ENCODE measurements around the gene TRPV3.

TRPV3 gene

DNA sequence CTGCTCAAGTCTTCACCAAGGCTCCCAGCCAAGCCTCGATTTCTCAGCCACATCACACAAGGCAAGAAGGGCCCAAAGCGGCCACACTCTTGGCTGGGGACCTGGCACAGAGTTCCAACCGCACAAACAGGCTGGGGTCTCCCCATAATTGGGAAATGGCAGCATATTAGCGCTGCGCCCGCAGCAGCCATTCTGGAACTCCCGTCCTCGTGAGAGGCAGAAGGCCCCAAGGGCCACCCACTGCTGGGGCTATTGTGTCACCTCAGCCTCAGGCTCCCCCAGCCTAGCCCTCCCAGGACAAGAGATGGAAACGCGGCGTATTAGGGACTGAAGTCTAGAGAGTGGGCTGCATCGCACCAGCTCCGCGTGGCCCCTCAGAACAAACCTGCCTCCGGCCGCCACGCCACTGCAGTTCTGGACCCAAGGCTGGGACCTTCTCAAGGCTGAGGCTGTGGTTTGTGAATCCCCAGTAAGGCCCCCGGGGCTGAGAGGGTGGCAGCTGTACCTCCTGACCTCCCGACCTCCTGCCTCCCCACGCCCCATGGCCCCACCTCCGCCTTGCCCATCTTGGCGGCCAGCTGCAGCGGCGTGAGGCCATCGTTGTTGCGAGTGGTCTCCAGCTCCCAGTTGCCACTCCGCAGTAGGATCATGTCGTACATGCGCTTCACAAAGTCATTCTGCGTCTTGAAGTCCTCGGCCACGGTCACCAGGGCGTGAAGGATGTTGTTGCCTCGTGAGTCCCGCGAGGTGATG lies 25.3 kb downstream of the TRPV3 start:
- no peak overlapping the region for H3K4me3 ChIP-seq (ENCODE audit: insufficient read depth, low read length, poor library complexity, severe bottlenecking)
- no peaks in the 10 kb centered on the region for H3K27me3 ChIP-seq (ENCODE audit: low read length)
- H3K4me2 ChIP-seq (ENCODE audit: low read depth, low read length, poor library complexity, severe bottlenecking) = no peak overlapping the region
- H2AFZ ChIP-seq (ENCODE audit: low read depth, low read length, severe bottlenecking) = no peak overlapping the region
- H3K79me2 ChIP-seq (ENCODE audit: insufficient read depth, low read length) = no peaks in the 10 kb centered on the region
- H3K9me2 ChIP-seq (replicated peaks; ENCODE audit: insufficient read depth, low read length) = no peaks in the 10 kb centered on the region
- H3K9me3 ChIP-seq (ENCODE audit: insufficient read depth, low read length) = no peaks in the 10 kb centered on the region
- no peak overlapping the region for H3K27ac ChIP-seq (ENCODE audit: low read depth, low read length)
- H3K9ac ChIP-seq (ENCODE audit: low read length) = no peak overlapping the region
- no peaks in the 10 kb centered on the region for H3F3A ChIP-seq (ENCODE audit: insufficient read depth)
- TF ChIP-seq, protein P1, sequence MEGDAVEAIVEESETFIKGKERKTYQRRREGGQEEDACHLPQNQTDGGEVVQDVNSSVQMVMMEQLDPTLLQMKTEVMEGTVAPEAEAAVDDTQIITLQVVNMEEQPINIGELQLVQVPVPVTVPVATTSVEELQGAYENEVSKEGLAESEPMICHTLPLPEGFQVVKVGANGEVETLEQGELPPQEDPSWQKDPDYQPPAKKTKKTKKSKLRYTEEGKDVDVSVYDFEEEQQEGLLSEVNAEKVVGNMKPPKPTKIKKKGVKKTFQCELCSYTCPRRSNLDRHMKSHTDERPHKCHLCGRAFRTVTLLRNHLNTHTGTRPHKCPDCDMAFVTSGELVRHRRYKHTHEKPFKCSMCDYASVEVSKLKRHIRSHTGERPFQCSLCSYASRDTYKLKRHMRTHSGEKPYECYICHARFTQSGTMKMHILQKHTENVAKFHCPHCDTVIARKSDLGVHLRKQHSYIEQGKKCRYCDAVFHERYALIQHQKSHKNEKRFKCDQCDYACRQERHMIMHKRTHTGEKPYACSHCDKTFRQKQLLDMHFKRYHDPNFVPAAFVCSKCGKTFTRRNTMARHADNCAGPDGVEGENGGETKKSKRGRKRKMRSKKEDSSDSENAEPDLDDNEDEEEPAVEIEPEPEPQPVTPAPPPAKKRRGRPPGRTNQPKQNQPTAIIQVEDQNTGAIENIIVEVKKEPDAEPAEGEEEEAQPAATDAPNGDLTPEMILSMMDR (IDR thresholded peaks at IDR 0.05; ENCODE audit: insufficient read depth, low read length, poor library complexity, severe bottlenecking) = no peak
- no peak for TF ChIP-seq EZH2phosphoT487 (conservative IDR thresholded peaks at IDR 0.05; ENCODE audit: low read length)
- H3K36me3 ChIP-seq (ENCODE audit: low read length) = no peaks in the 10 kb centered on the region
- H4K20me1 ChIP-seq (ENCODE audit: low read depth, low read length) = no peaks in the 10 kb centered on the region

DNA sequence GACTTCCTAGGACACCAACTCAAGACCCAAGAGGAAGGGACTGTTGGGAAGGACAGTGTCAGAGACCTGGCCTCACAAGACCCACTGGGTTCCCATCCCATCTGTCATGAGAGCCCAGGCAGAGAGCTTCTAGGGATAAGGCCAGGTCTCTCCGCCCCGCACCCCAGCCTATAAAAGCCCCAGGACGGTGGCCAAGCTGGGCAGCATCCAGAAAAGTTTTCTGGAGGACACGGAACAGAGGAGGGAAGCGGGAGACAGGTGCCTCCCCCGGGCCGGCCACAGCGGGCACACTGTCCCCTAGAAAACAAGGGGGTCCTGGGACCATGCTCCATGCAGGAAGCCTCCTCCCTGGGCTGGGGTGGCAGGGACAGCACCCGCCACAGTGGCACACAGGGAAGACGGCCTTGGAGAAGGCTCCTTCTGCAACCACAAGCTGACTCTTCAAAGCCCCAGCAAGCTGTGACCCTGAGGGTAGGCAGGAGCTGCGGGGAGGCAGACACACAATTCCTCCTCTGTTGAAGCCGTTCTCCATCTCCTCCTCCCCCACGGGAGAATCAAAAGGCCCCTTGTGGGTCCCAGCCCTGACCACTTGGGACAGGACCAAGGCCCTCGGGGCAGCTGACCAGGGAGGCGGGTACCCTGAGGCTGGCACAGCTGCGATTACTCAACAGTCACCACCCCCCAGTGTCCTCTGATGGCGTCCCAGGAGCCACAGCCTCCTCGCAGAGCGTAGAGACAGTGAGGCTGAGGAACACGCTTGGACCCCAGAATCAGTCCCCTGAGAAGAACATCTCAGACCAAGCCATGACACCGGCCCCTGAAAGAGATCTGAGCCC lies 26.1 kb downstream of the TRPV3 start:
- Histone ChIP-seq H3K27me3 (ENCODE audit: low read length) (no peaks in the 10 kb centered on the region), H3K36me3 (ENCODE audit: low read length) (no peaks in the 10 kb centered on the region)

DNA sequence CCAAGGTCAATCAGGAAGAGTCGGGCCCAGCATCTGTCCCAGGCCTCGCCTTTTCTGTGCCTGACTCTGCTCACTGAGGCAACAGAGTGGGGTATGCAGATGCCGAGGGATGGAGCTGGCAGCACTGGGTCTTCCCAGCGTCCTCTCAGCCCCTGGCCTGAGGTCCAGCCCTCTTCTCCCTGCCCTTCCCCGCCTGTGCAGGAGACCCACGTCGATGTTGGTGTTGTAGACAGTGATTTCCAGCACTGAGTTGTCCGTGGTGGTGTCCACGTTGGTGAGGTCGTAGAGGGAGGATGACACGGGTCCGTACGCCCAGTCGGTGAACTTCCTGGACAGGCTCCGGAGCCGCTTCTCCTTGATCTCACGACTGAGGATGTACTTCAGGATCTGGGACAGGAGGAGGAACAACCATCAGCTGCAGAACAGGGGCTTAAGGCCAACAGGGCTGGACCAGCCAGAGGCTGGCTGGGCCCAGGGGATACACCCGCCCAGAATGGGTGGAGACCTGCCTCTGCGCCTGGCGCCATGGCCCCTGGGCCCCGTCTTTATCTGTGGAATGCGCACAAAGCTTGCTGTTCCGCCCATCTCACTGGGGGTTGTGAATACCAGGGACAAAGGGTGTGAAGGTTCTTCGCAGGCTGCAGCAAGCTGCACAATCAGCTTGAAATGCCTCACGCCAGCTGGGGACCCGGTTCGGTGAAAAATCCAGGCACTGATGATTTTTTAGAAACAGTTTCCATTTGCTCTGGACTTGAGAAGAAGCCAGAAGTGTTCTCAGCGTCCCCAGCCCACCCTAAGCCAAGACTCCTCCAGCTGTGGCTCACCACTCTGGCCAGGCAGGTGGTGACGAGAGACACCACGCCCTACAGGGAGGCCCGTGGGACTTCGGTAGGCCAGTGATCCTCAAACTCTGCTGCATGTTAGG lies 27.5 kb downstream of the TRPV3 start:
- H3K36me3 ChIP-seq (ENCODE audit: low read length) = no peaks in the 10 kb centered on the region
- TF ChIP-seq EZH2phosphoT487 (conservative IDR thresholded peaks at IDR 0.05; ENCODE audit: low read length) = no peak
- TF ChIP-seq, protein P1 (IDR thresholded peaks at IDR 0.05; ENCODE audit: insufficient read depth, low read length, poor library complexity, severe bottlenecking) = no peak
- H3K4me3 ChIP-seq (ENCODE audit: insufficient read depth, low read length, poor library complexity, severe bottlenecking) = no peak overlapping the region
- H3K27ac ChIP-seq (ENCODE audit: low read depth, low read length) = no peak overlapping the region
- H3K9me2 ChIP-seq (replicated peaks; ENCODE audit: insufficient read depth, low read length) = no peaks in the 10 kb centered on the region
- H3K79me2 ChIP-seq (ENCODE audit: insufficient read depth, low read length) = no peaks in the 10 kb centered on the region
- no peak overlapping the region for H2AFZ ChIP-seq (ENCODE audit: low read depth, low read length, severe bottlenecking)
- no peaks in the 10 kb centered on the region for H3K9me3 ChIP-seq (ENCODE audit: insufficient read depth, low read length)
- H3K4me2 ChIP-seq (ENCODE audit: low read depth, low read length, poor library complexity, severe bottlenecking) = no peak overlapping the region
- H3K9ac ChIP-seq (ENCODE audit: low read length) = no peak overlapping the region
- H4K20me1 ChIP-seq (ENCODE audit: low read depth, low read length) = no peaks in the 10 kb centered on the region
- no peaks in the 10 kb centered on the region for H3F3A ChIP-seq (ENCODE audit: insufficient read depth)
- no peaks in the 10 kb centered on the region for H3K27me3 ChIP-seq (ENCODE audit: low read length)

More for the DNA sequence above, 26.1 kb downstream of the TRPV3 start:
- no peak for TF ChIP-seq EZH2phosphoT487 (conservative IDR thresholded peaks at IDR 0.05; ENCODE audit: low read length)
- H3K9me2 ChIP-seq (replicated peaks; ENCODE audit: insufficient read depth, low read length) = no peaks in the 10 kb centered on the region
- H3K27ac ChIP-seq (ENCODE audit: low read depth, low read length) = no peak overlapping the region
- no peak overlapping the region for H3K9ac ChIP-seq (ENCODE audit: low read length)
- H2AFZ ChIP-seq (ENCODE audit: low read depth, low read length, severe bottlenecking) = no peak overlapping the region
- no peak overlapping the region for H3K4me3 ChIP-seq (ENCODE audit: insufficient read depth, low read length, poor library complexity, severe bottlenecking)
- no peaks in the 10 kb centered on the region for H3K9me3 ChIP-seq (ENCODE audit: insufficient read depth, low read length)
- H4K20me1 ChIP-seq (ENCODE audit: low read depth, low read length) = no peaks in the 10 kb centered on the region
- no peaks in the 10 kb centered on the region for H3F3A ChIP-seq (ENCODE audit: insufficient read depth)
- H3K4me2 ChIP-seq (ENCODE audit: low read depth, low read length, poor library complexity, severe bottlenecking) = no peak overlapping the region
- no peaks in the 10 kb centered on the region for H3K79me2 ChIP-seq (ENCODE audit: insufficient read depth, low read length)

All from SU-DHL-6 (cell line).